K562 (cell line): Measurements from ENCODE around the gene DNASE2. TPM values are rescaled to one million over a fixed set of nuclear protein-coding genes. Genes with fewer than 3 reads are reported as not detected.

Source experiments
- CREM ChIP-seq: IDR thresholded peaks from 2 replicates; pipeline ENCODE4 v1.6.1; 2014; ENCODE audit warnings: antibody characterized with exemption, low read depth
- ETS1 ChIP-seq: conservative IDR thresholded peaks from 2 replicates; pipeline ENCODE4 v1.6.1; 2011; ENCODE audit warnings: low read depth, mild to moderate bottlenecking, low read length; ENCODE audit not compliant: control insufficient read depth
- FOS ChIP-seq: IDR thresholded peaks from 3 replicates; pipeline ENCODE4 v1.6.1; 2011; ENCODE audit not compliant: insufficient read length; ENCODE audit errors: extremely low read depth
- POLR2G ChIP-seq: fragments of 200-400 bp; formaldehyde crosslinking; IDR thresholded peaks from 2 replicates; pipeline ENCODE4 v1.6.1; 2017; ENCODE audit warnings: low read depth, mild to moderate bottlenecking, antibody characterized with exemption, low read length, moderate library complexity
- RBFOX2 ChIP-seq: fragments of 200-400 bp; formaldehyde crosslinking; IDR thresholded peaks from 2 replicates; pipeline ENCODE4 v1.6.1; 2017; ENCODE audit warnings: low read depth, mild to moderate bottlenecking, low read length, moderate library complexity
- RBM17 ChIP-seq: fragments of 200-400 bp; formaldehyde crosslinking; IDR thresholded peaks from 2 replicates; pipeline ENCODE4 v1.6.1; 2017; ENCODE audit warnings: low read depth, mild to moderate bottlenecking, low read length, borderline replicate concordance
- RBM34 ChIP-seq: fragments of 200-400 bp; formaldehyde crosslinking; IDR thresholded peaks from 2 replicates; pipeline ENCODE4 v1.6.1; 2018; ENCODE audit warnings: low read length, borderline replicate concordance; ENCODE audit not compliant: insufficient read depth
- RERE ChIP-seq: sonication (generic); formaldehyde crosslinking; IDR thresholded peaks from 2 replicates; pipeline ENCODE4 v1.8.0; 2023; ENCODE audit warnings: missing genetic modification reagents, mild to moderate bottlenecking, borderline replicate concordance
- SETDB1 ChIP-seq: IDR thresholded peaks from one replicate; pipeline ENCODE4 v1.6.1; 2012; ENCODE audit warnings: low read length, control low read depth, inconsistent platforms
- WHSC1 ChIP-seq: IDR thresholded peaks from one replicate; pipeline ENCODE4 v1.6.1; 2012; ENCODE audit warnings: low read length, control low read depth, inconsistent platforms
- ZBTB33 ChIP-seq: sonication (generic); formaldehyde crosslinking; IDR thresholded peaks from 2 replicates; pipeline ENCODE4 v1.8.1; 2023; ENCODE audit warnings: mild to moderate bottlenecking, missing genetic modification reagents
- ZNF384 ChIP-seq: IDR thresholded peaks from 2 replicates; pipeline ENCODE4 v1.6.1; 2012; ENCODE audit warnings: low read depth, low read length, improper control_type of control experiment
- ZNF398 ChIP-seq: fragments of 250-450 bp; sonication (Bioruptor Pico); IDR thresholded peaks from 2 replicates; pipeline ENCODE4 v1.8.0; 2021; ENCODE audit warnings: moderate library complexity, mild to moderate bottlenecking, inconsistent platforms
- ZNF408 ChIP-seq: fragments of 250-450 bp; sonication (Bioruptor Pico); IDR thresholded peaks from 2 replicates; pipeline ENCODE4 v1.4.0; 2020; ENCODE audit warnings: low read depth, mild to moderate bottlenecking, moderate library complexity
- polyA plus RNA-seq, 8 experiments: library from polyadenylated mRNA; depleted of rRNA in 4 of 8; stranded (reverse) in 5 of 8; unstranded in 3 of 8; fragments of >200 nt; fragmentation: Nextera tagmentation in 2 of 8; fragmentation: Illumina TruSeq in 1 of 8; extraction: Ambion mirVana in 2 of 8; extraction: Trizol in 1 of 8; gene quantifications; 2 replicates each; pipeline versions ENCODE4 v1.2.1 to v1.2.3, GENCODE V29; 2011 to 2014; ENCODE audit warnings: inconsistent platforms in 1 of 8, missing spikeins in 1 of 8
- total RNA-seq, 7 experiments: library from RNA; depleted of rRNA in 6 of 7; stranded (reverse); fragments of >200 nt in 6 of 7; fragmentation: Illumina TruSeq in 2 of 7; extraction: Trizol in 2 of 7; gene quantifications; 2 replicates each; pipeline versions ENCODE4 v1.2.1 to v1.2.3, GENCODE V29; 2011 to 2021; ENCODE audit warnings: low replicate concordance in 1 of 7

The DNASE2 gene
- total and polyA plus RNA-seq, 9 of the 15 experiments (the other 6 are each of a cell fraction or from before 2014, with no cell fraction given), result 4.4 to 27.0 (median 20.2) TPM

- TF ChIP-seq POLR2G, result peak; percentile 60
- no peak for TF ChIP-seq CREM
- no peak for TF ChIP-seq RBM17
- TF ChIP-seq RERE (CRISPR knock-in tag), result no peak
- TF ChIP-seq SETDB1, result no peak
- no peak for TF ChIP-seq RBM34
- no peak for TF ChIP-seq ZNF384
- TF ChIP-seq ETS1, result no peak
- TF ChIP-seq ZBTB33 (CRISPR knock-in tag), result peak; percentile 83
- TF ChIP-seq ZNF398 (CRISPR knock-in tag), result no peak
- no peak for TF ChIP-seq FOS
- peak; percentile 26 for TF ChIP-seq RBFOX2
- no peak for TF ChIP-seq ZNF408 (CRISPR knock-in tag)
- no peak for TF ChIP-seq WHSC1
These were observed 7.1 kb downstream of the DNASE2 start (continued) for GRCh38 chr19:12873891-12874745.
